Thoracic aorta (tissue), 2 donors: ENCODE measurements around the gene AK8. TPM values are rescaled to one million over a fixed set of nuclear protein-coding genes. Genes with fewer than 3 reads are reported as not detected.

Experiments used
- ATAC-seq: fragments of 150-250 bp; one replicate; pipeline ENCODE4 v1.8.0; 2017; ENCODE audit warnings: low read depth; ENCODE audit not compliant: insufficient number of reproducible peaks, low FRiP score
- DNase-seq: peaks from one replicate; pipeline ENCODE4 v3.0.0-alpha.2; 2020; ENCODE audit warnings: low spot score
- H3K27ac ChIP-seq, 2 donors: fragments of 200-600 bp; sonication (generic); 1 replicate in 1 of 2; 2 replicates in 1 of 2; pipeline ENCODE4 v1.5.1; 2016; ENCODE audit warnings: mild to moderate bottlenecking in 2 of 2, moderate library complexity in 2 of 2
- H3K27me3 ChIP-seq: fragments of 200-600 bp; sonication (generic); replicated peaks from 2 replicates; pipeline ENCODE4 v1.6.0; 2016; ENCODE audit warnings: mild to moderate bottlenecking; ENCODE audit not compliant: insufficient read depth
- H3K36me3 ChIP-seq: fragments of 200-600 bp; sonication (generic); one replicate; pipeline ENCODE4 v1.5.1; 2016
- H3K4me1 ChIP-seq, 2 donors: fragments of 200-600 bp; sonication (generic); 1 replicate in 1 of 2; 2 replicates in 1 of 2; pipeline versions ENCODE4 v1.5.1 to v1.6.0; 2016; ENCODE audit warnings: low read depth in 2 of 2, mild to moderate bottlenecking in 1 of 2; ENCODE audit not compliant: control insufficient read depth in 1 of 2
- H3K4me3 ChIP-seq: fragments of 200-600 bp; sonication (generic); 2 replicates; pipeline ENCODE4 v1.5.1; 2016; ENCODE audit warnings: mild to moderate bottlenecking
- H3K9me3 ChIP-seq: fragments of 200-600 bp; sonication (generic); 2 replicates; pipeline ENCODE4 v1.5.1; 2016
- CTCF ChIP-seq: fragments of 200-600 bp; sonication (generic); IDR thresholded peaks from one replicate; pipeline ENCODE4 v1.5.1; 2019; ENCODE audit warnings: antibody characterized with exemption
- total RNA-seq, 2 donors: library from RNA; depleted of rRNA; stranded (reverse); fragments of >200 nt; gene quantifications; one replicate each; pipeline versions ENCODE4 v1.1.0 to v1.2.3, GENCODE V29; 2016

AK8 gene
- total RNA-seq, 2 donors from 2014 or later, result 0.42 to 0.54 TPM

GRCh38 chr9:132823370-132824145 is 54.5 kb downstream of the AK8 start:
- no peak for ATAC-seq
- no peak for TF ChIP-seq CTCF
- Histone ChIP-seq H3K4me3 (no peak overlapping the region), H3K27me3 (no peaks in the 10 kb centered on the region), H3K27ac (no peak overlapping the region), H3K36me3 (no peaks in the 10 kb centered on the region), H3K4me1 (no peaks in the 10 kb centered on the region), H3K9me3 (no peaks in the 10 kb centered on the region)
- DNase-seq, result no peak

DNA sequence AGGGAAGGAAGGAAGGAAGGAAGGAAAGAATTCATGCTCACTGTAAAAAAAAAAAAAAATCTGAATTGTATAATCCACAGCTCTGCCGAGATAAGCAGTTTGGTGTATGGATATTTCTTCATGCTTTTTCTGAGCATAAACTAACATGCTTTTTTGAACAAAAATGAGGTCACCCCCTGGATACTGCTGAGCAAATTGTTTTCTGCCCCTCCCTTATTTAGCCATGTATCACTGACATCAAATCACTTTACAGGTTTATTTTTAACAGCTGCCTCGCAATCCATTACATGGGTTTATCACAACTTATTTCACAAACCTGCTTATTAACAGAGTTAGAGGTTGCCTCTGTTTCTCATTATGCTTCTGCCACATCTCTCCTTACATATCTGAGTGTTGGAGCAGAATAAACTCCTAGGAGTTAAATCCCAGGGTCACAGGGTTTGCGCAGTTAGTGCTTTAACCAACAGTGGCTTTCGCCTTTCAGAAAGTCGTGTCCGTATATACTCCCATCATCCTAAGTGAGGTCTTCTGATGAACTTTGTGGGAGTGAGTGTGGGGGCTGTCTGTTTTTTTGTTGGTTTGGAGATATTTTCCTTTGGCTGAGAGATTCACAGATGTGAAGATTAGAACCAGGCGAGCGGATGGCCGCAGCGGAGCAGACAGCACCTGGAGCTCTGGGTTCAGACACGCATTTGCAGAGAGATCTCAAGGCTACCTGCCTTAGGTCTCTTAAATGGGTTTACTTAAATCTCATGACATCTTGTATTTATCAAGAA is 57.7 kb downstream of the AK8 start:
- Histone ChIP-seq H3K4me3 (no peak overlapping the region), H3K27me3 (no peaks in the 10 kb centered on the region), H3K9me3 (no peaks in the 10 kb centered on the region), H3K27ac (no peak overlapping the region), H3K4me1 (no peaks in the 10 kb centered on the region), H3K36me3 (no peaks in the 10 kb centered on the region)
- no peak for ATAC-seq
- TF ChIP-seq CTCF, result no peak
- DNase-seq, result no peak

- Histone ChIP-seq H3K36me3 (no peaks in the 10 kb centered on the region), H3K27me3 (no peaks in the 10 kb centered on the region), H3K9me3 (no peaks in the 10 kb centered on the region), H3K4me1 (no peaks in the 10 kb centered on the region), H3K27ac (no peak overlapping the region), H3K4me3 (no peak overlapping the region)
- TF ChIP-seq CTCF, result no peak
- DNase-seq, result no peak
- no peak for ATAC-seq
These were observed 59.5 kb downstream of the AK8 start for GRCh38 chr9:132818588-132818987.

GRCh38 chr9:132814937-132815336 is 63.1 kb downstream of the AK8 start:
- Histone ChIP-seq H3K4me1 (no peaks in the 10 kb centered on the region), H3K36me3 (no peaks in the 10 kb centered on the region), H3K27me3 (no peaks in the 10 kb centered on the region), H3K9me3 (no peaks in the 10 kb centered on the region), H3K27ac (no peak overlapping the region), H3K4me3 (no peak overlapping the region)
- ATAC-seq, result no peak
- TF ChIP-seq CTCF, result no peak
- no peak for DNase-seq

GRCh38 chr9:132813115-132813771 is 64.8 kb downstream of the AK8 start:
- Histone ChIP-seq H3K36me3 (no peaks in the 10 kb centered on the region), H3K9me3 (no peaks in the 10 kb centered on the region), H3K4me3 (no peak overlapping the region), H3K27ac (no peak overlapping the region), H3K27me3 (no peaks in the 10 kb centered on the region), H3K4me1 (no peaks in the 10 kb centered on the region)
- TF ChIP-seq CTCF, result no peak
- no peak for ATAC-seq
- DNase-seq, result no peak
